Caco-2 (cell line): Measurements from ENCODE around the gene CCR9. TPM values are rescaled to one million over a fixed set of nuclear protein-coding genes. Genes with fewer than 3 reads are reported as not detected.

Experiments used
- BruUV-seq: library from RNA; stranded (reverse); fragments of 400-500 nt; replicated peaks from 2 replicates; lab custom pipeline; 2021; lab: Mats Ljungman, UMichigan
- CTCF ChIA-PET: fragments of 300-600 bp; sonication (Branson Sonifier 250); formaldehyde crosslinking; loops from one replicate; lab custom pipeline; 2022; ENCODE audit warnings: antibody characterized with exemption; lab: Charles Lee
- POLR2A ChIA-PET: fragments of 300-600 bp; sonication (Branson Sonifier 250); formaldehyde crosslinking; loops from one replicate; lab custom pipeline; 2022; ENCODE audit warnings: antibody characterized with exemption; lab: Charles Lee
- DNase-seq, 2 experiments: peaks; one replicate each; pipeline versions ENCODE4 v3.0.0 to v3.0.0-alpha.2; 2020 to 2022
- H3K27me3 ChIP-seq: replicated peaks from 2 replicates; pipeline ENCODE4 v1.6.0; 2011; ENCODE audit warnings: low read length; ENCODE audit not compliant: control insufficient read depth, insufficient read depth
- H3K36me3 ChIP-seq: 2 replicates; pipeline ENCODE4 v1.5.1; 2011; ENCODE audit warnings: low read length; ENCODE audit not compliant: control insufficient read depth, insufficient read depth
- H3K4me1 ChIP-seq: fragments of 250-450 bp; sonication (Bioruptor Pico); 2 replicates; pipeline ENCODE4 v1.5.1; 2020; ENCODE audit warnings: mild to moderate bottlenecking
- H3K4me3 ChIP-seq: 2 replicates; pipeline ENCODE4 v1.5.1; 2011; ENCODE audit warnings: low read depth, mild to moderate bottlenecking, control low read depth, low read length
- H3K9me3 ChIP-seq: fragments of 250-450 bp; sonication (Bioruptor Pico); 2 replicates; pipeline ENCODE4 v1.5.1; 2020; ENCODE audit warnings: mild to moderate bottlenecking, moderate library complexity
- H3K27ac Mint-ChIP-seq: one replicate; pipeline ENCODE4 v1.8.0; 2022; ENCODE audit warnings: mixed read lengths; ENCODE audit not compliant: unreplicated experiment
- H3K27me3 Mint-ChIP-seq: one replicate; pipeline ENCODE4 v1.8.0; 2022; ENCODE audit warnings: mixed read lengths; ENCODE audit not compliant: insufficient read depth, unreplicated experiment
- H3K36me3 Mint-ChIP-seq: one replicate; pipeline ENCODE4 v1.8.0; 2022; ENCODE audit warnings: mild to moderate bottlenecking, mixed read lengths; ENCODE audit not compliant: insufficient read depth, unreplicated experiment
- H3K4me1 Mint-ChIP-seq: one replicate; pipeline ENCODE4 v1.8.0; 2022; ENCODE audit warnings: low read depth, mixed read lengths; ENCODE audit not compliant: unreplicated experiment
- H3K4me3 Mint-ChIP-seq: one replicate; pipeline ENCODE4 v1.8.0; 2022; ENCODE audit warnings: mild to moderate bottlenecking, moderate library complexity, mixed read lengths; ENCODE audit not compliant: unreplicated experiment
- H3K9me3 Mint-ChIP-seq: one replicate; pipeline ENCODE4 v1.8.0; 2022; ENCODE audit warnings: mixed read lengths; ENCODE audit not compliant: unreplicated experiment
- CTCF ChIP-seq, 2 experiments: fragments of 200-600 bp in 1 of 2; IDR thresholded peaks; 1 replicate in 1 of 2; 2 replicates in 1 of 2; pipeline versions ENCODE4 v1.5.1 to v1.8.0; 2011 to 2022; ENCODE audit warnings: antibody characterized with exemption in 1 of 2, control low read depth in 1 of 2, inconsistent platforms in 1 of 2, low read depth in 1 of 2, low read length in 1 of 2, mild to moderate bottlenecking in 1 of 2, moderate library complexity in 1 of 2; ENCODE audit not compliant: insufficient read depth in 1 of 2, severe bottlenecking in 1 of 2, unreplicated experiment in 1 of 2
- intact Hi-C: fragments of 100-400 bp; cut with micrococcal nuclease; formaldehyde crosslinking; loops from one replicate; pipeline ENCODE4 v1.10.0; 2022; ENCODE audit not compliant: unreplicated experiment
- total RNA-seq: library from RNA; stranded (reverse); gene quantifications from 2 replicates; pipeline ENCODE4 v1.2.3, GENCODE V29; 2022

The CCR9 gene
- total RNA-seq, 1 experiment from 2014 or later, result not detected

- Mint-ChIP-seq H3K27ac (peak within 1 kb of the TSS; percentile 87), H3K9me3 (no peaks in the 10 kb centered on the region), H3K4me1 (peaks cover 6% of the 10 kb centered on the region), H3K27me3 (peaks cover 15% of the 10 kb centered on the region), H3K4me3 (peak within 1 kb of the TSS; percentile 86), H3K36me3 (peaks cover 8% of the 10 kb centered on the region)
- intact Hi-C loops, result loop anchor here (5.0 kb wide), 1 partner anchor 85 kb away; no protein-coding TSS in a partner anchor
- no TSS peak for BruUV-seq
- ChIA-PET POLR2A (interaction anchor here (0.6 kb wide), 1 partner anchor 791 kb away, joined by 3 read pairs; no protein-coding TSS in a partner anchor), CTCF (interaction anchor here (1.6 kb wide), 1 partner anchor 81 kb away, joined by 9 read pairs; no protein-coding TSS in a partner anchor)
- TF ChIP-seq CTCF (IDR thresholded peaks at IDR 0.05; ENCODE audit: insufficient read depth in 1 of 2, low read depth in 1 of 2, low read length in 1 of 2, severe bottlenecking in 1 of 2, unreplicated experiment in 1 of 2), result no peak
- no peaks in the 10 kb centered on the region for H3K27me3 ChIP-seq
- H3K4me3 ChIP-seq, result peak within 1 kb of the TSS; percentile 66
- H3K4me1 ChIP-seq, result no peaks in the 10 kb centered on the region
- H3K36me3 ChIP-seq, result no peaks in the 10 kb centered on the region
- peak; percentile 92 to 95 for DNase-seq
- H3K9me3 ChIP-seq, result no peaks in the 10 kb centered on the region
These were observed 44.4 kb upstream of the CCR9 start, which contains the start of gene LZTFL1 for GRCh38 chr3:45841757-45842491. TSS of gene LZTFL1 (minus strand) at chr3:45842119. CDS start at chr3:45841991, 128 bp downstream.

- H3K36me3 Mint-ChIP-seq, result peaks cover 8% of the 10 kb centered on the region
- BruUV-seq, result no TSS peak
- Histone ChIP-seq H3K9me3 (no peaks in the 10 kb centered on the region), H3K4me1 (no peaks in the 10 kb centered on the region), H3K27me3 (no peaks in the 10 kb centered on the region), H3K36me3 (no peaks in the 10 kb centered on the region), H3K4me3 (no peak overlapping the region)
- CTCF ChIA-PET, result interaction anchor here (1.6 kb wide), 1 partner anchor 82 kb away, joined by 9 read pairs; no protein-coding TSS in a partner anchor
- DNase-seq, result no peak
- H3K4me1 Mint-ChIP-seq, result peaks cover 6% of the 10 kb centered on the region
- intact Hi-C loops, result loop anchor here (5.0 kb wide), 1 partner anchor 84 kb away; no protein-coding TSS in a partner anchor
- H3K27ac Mint-ChIP-seq, result peak overlapping the region; percentile 87
- TF ChIP-seq CTCF (IDR thresholded peaks at IDR 0.05; ENCODE audit: insufficient read depth in 1 of 2, low read depth in 1 of 2, low read length in 1 of 2, severe bottlenecking in 1 of 2, unreplicated experiment in 1 of 2), result no peak
- H3K27me3 Mint-ChIP-seq, result peaks cover 21% of the 10 kb centered on the region
- H3K4me3 Mint-ChIP-seq, result peak overlapping the region; percentile 86
- no peaks in the 10 kb centered on the region for H3K9me3 Mint-ChIP-seq
- POLR2A ChIA-PET, result no interaction called here
These were observed 43.3 kb upstream of the CCR9 start for GRCh38 chr3:45842851-45843625.

- intact Hi-C loops, result loop anchor here (5.0 kb wide), 1 partner anchor 83 kb away; no protein-coding TSS in a partner anchor
- no peak for TF ChIP-seq CTCF (IDR thresholded peaks at IDR 0.05; ENCODE audit: insufficient read depth in 1 of 2, low read depth in 1 of 2, low read length in 1 of 2, severe bottlenecking in 1 of 2, unreplicated experiment in 1 of 2)
- Mint-ChIP-seq H3K9me3 (no peaks in the 10 kb centered on the region), H3K36me3 (peaks cover 8% of the 10 kb centered on the region), H3K4me1 (peaks cover 6% of the 10 kb centered on the region), H3K27me3 (peaks cover 24% of the 10 kb centered on the region), H3K27ac (no peak overlapping the region), H3K4me3 (no peak overlapping the region)
- H3K4me3 ChIP-seq, result no peak overlapping the region
- DNase-seq, result no peak
- POLR2A ChIA-PET, result no interaction called here
- no peaks in the 10 kb centered on the region for H3K27me3 ChIP-seq
- CTCF ChIA-PET, result no interaction called here
- H3K36me3 ChIP-seq, result no peaks in the 10 kb centered on the region
- no peaks in the 10 kb centered on the region for H3K9me3 ChIP-seq
- H3K4me1 ChIP-seq, result no peaks in the 10 kb centered on the region
- no TSS peak for BruUV-seq
These were observed 41.7 kb upstream of the CCR9 start for GRCh38 chr3:45844616-45845015.
